Natural killer cell (primary cell): Measurements from ENCODE around the gene ELL3. TPM values are rescaled to one million over a fixed set of nuclear protein-coding genes. Genes with fewer than 3 reads are reported as not detected.
A peak's percentile ranks its signal among the peaks of the same experiment; 100 is the strongest.

Experiments
- ATAC-seq, 3 donors: fragments of 150-1000 bp in 2 of 3; fragments of 200-7000 bp in 1 of 3; cut with Tn5 transposase; 1 replicate in 1 of 3; 2 replicates in 2 of 3; pipeline ENCODE4 v1.10.0; 2021; ENCODE audit warnings: mild to moderate bottlenecking in 2 of 3, moderate library complexity in 2 of 3
- DNase-seq, 2 donors: peaks; one replicate each; pipeline versions ENCODE4 v3.0.0 to v3.0.0-alpha.2; 2013 to 2021; ENCODE audit warnings: mixed read lengths in 1 of 2
- H3K27ac ChIP-seq: one replicate; pipeline ENCODE4 v1.5.1; 2013; ENCODE audit warnings: mild to moderate bottlenecking, low read length
- H3K27me3 ChIP-seq: one replicate; pipeline ENCODE4 v1.6.1; 2013; ENCODE audit warnings: low read length; ENCODE audit not compliant: control insufficient read depth, insufficient read depth
- H3K36me3 ChIP-seq: one replicate; pipeline ENCODE4 v1.6.1; 2013; ENCODE audit warnings: low read length; ENCODE audit not compliant: control insufficient read depth, insufficient read depth
- H3K4me1 ChIP-seq: one replicate; pipeline ENCODE4 v1.6.1; 2013; ENCODE audit warnings: low read length; ENCODE audit not compliant: control insufficient read depth, insufficient read depth
- H3K4me3 ChIP-seq: one replicate; pipeline ENCODE4 v1.5.1; 2013; ENCODE audit warnings: low read length
- H3K9me3 ChIP-seq: one replicate; pipeline ENCODE4 v1.6.1; 2013; ENCODE audit warnings: low read length; ENCODE audit not compliant: control insufficient read depth, insufficient read depth
- H3K27ac Mint-ChIP-seq, 2 donors: one replicate each; pipeline ENCODE4 v1.8.0; 2022; ENCODE audit warnings: mild to moderate bottlenecking in 2 of 2, mixed read lengths in 2 of 2, moderate library complexity in 1 of 2
- H3K27me3 Mint-ChIP-seq, 2 donors: one replicate each; pipeline ENCODE4 v1.8.0; 2022; ENCODE audit warnings: low read depth in 2 of 2, mixed read lengths in 2 of 2
- H3K36me3 Mint-ChIP-seq: one replicate; pipeline ENCODE4 v1.8.0; 2022; ENCODE audit warnings: mixed read lengths
- H3K4me1 Mint-ChIP-seq, 2 donors: one replicate each; pipeline ENCODE4 v1.8.0; 2022; ENCODE audit warnings: mixed read lengths in 2 of 2
- H3K4me3 Mint-ChIP-seq: one replicate; pipeline ENCODE4 v1.8.0; 2022; ENCODE audit warnings: mild to moderate bottlenecking, moderate library complexity, mixed read lengths
- H3K9me3 Mint-ChIP-seq, 2 donors: one replicate each; pipeline ENCODE4 v1.8.0; 2022; ENCODE audit warnings: mixed read lengths in 2 of 2
- WGBS: methylation state at CpG from one replicate; pipeline ENCODE4 v1.1.7; 2013; ENCODE audit warnings: missing lambda C conversion rate; ENCODE audit not compliant: insufficient coverage; 5-methylcytosine and 5-hydroxymethylcytosine counted together
- intact Hi-C: fragments of 100-400 bp; cut with micrococcal nuclease; formaldehyde crosslinking; loops from one replicate; pipeline ENCODE4 v1.14.2; 2022
- total RNA-seq, 4 donors: library from RNA; stranded (reverse); fragments of 120-200 nt in 1 of 4; gene quantifications; one replicate each; pipeline versions ENCODE4 v1.2.3 to v1.2.4, GENCODE V29; 2013 to 2022
- TF ChIP-seq, protein P1 (sequence below): fragments of 200-600 bp; IDR thresholded peaks from one replicate; pipeline ENCODE4 v1.8.0; 2022; ENCODE audit warnings: antibody characterized with exemption

The ELL3 gene
- total RNA-seq, 3 donors from 2014 or later (not counting 1 experiment from before 2014, with no cell fraction given), result 0.82 to 0.88 TPM; not detected in 1

DNA sequence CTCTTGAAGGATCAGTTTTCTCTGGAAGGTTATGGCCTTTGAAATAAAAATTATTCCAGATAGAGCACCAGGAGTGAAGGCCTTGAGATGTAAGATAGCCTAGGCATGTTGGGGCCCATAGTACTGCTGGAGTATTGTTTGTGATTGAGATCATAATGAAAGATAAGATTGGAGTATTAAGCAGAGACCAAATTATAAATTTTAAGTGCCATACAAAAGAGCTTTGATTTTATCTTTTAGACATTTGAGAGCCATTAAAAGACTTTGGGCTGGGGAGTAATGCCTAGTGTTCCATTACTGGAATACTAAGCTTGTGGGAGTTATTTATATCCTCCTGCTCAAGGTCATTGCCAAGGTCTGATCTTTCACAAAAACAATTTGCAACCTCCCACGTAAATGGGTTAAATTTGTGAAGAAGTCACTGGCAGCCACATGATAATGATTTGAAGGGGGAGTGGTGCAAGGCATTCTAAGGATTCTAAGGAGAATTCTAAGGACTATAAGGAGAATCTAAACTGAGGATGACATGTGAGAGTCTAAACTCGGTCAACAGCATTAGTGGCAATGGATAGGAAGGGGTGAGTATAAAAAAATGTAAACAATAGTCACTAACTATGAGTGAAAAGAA lies 12.8 kb downstream of the ELL3 start:
- no peaks in the 10 kb centered on the region for H3K27me3 Mint-ChIP-seq
- peaks cover 11% of the 10 kb centered on the region for H3K36me3 Mint-ChIP-seq
- Histone ChIP-seq H3K36me3 (peaks cover 88% of the 10 kb centered on the region), H3K27me3 (no peaks in the 10 kb centered on the region), H3K4me3 (no peak overlapping the region), H3K27ac (no peak overlapping the region), H3K4me1 (no peaks in the 10 kb centered on the region), H3K9me3 (no peaks in the 10 kb centered on the region)
- 97% methylated on average over 2 of the region's 2 CpGs for WGBS
- no peaks in the 10 kb centered on the region for H3K9me3 Mint-ChIP-seq
- TF ChIP-seq, protein P1, sequence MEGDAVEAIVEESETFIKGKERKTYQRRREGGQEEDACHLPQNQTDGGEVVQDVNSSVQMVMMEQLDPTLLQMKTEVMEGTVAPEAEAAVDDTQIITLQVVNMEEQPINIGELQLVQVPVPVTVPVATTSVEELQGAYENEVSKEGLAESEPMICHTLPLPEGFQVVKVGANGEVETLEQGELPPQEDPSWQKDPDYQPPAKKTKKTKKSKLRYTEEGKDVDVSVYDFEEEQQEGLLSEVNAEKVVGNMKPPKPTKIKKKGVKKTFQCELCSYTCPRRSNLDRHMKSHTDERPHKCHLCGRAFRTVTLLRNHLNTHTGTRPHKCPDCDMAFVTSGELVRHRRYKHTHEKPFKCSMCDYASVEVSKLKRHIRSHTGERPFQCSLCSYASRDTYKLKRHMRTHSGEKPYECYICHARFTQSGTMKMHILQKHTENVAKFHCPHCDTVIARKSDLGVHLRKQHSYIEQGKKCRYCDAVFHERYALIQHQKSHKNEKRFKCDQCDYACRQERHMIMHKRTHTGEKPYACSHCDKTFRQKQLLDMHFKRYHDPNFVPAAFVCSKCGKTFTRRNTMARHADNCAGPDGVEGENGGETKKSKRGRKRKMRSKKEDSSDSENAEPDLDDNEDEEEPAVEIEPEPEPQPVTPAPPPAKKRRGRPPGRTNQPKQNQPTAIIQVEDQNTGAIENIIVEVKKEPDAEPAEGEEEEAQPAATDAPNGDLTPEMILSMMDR, result no peak
- H3K4me1 Mint-ChIP-seq, result peaks cover 8 to 15% of the 10 kb centered on the region in 2 donors
- DNase-seq (no peak), ATAC-seq (no peak)
- peak overlapping the region; percentile 51 to 65 for H3K27ac Mint-ChIP-seq
- no peak overlapping the region for H3K4me3 Mint-ChIP-seq
- intact Hi-C loops, result no loop called here

DNA sequence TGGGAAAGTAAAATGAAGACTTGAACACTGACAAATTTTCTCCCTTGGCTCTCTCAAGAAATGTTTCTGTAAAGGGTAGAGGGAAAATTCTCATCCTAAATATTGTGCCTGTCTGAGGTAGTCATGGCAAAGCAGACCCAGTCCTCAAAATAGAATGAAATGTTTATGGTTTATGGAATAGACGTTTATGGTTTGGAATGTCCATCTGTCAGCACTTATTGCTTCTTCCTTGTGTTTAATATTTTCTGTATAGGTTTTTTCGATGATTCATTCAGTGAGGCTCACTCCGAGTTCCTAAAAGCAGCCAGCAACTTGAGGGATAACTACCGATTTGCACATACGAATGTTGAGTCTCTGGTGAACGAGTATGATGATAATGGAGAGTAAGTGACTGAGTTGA lies 13.9 kb downstream of the ELL3 start:
- H3K4me3 Mint-ChIP-seq, result no peak overlapping the region
- no peak for DNase-seq
- peak overlapping the region in 1 of 2 donors; percentile 65 for H3K27ac Mint-ChIP-seq
- TF ChIP-seq, protein P1, result no peak
- H3K9me3 Mint-ChIP-seq, result no peaks in the 10 kb centered on the region
- H3K27ac ChIP-seq, result no peak overlapping the region
- H3K27me3 ChIP-seq, result no peaks in the 10 kb centered on the region
- ATAC-seq, result no peak
- H3K27me3 Mint-ChIP-seq, result no peaks in the 10 kb centered on the region
- peaks cover 85% of the 10 kb centered on the region for H3K36me3 ChIP-seq
- no peak overlapping the region for H3K4me3 ChIP-seq
- H3K36me3 Mint-ChIP-seq, result peaks cover 11% of the 10 kb centered on the region
- H3K9me3 ChIP-seq, result no peaks in the 10 kb centered on the region
- intact Hi-C loops, result no loop called here
- WGBS, result 93% methylated on average over 6 of the region's 6 CpGs
- peaks cover 8 to 15% of the 10 kb centered on the region in 2 donors for H3K4me1 Mint-ChIP-seq
- no peaks in the 10 kb centered on the region for H3K4me1 ChIP-seq

DNA sequence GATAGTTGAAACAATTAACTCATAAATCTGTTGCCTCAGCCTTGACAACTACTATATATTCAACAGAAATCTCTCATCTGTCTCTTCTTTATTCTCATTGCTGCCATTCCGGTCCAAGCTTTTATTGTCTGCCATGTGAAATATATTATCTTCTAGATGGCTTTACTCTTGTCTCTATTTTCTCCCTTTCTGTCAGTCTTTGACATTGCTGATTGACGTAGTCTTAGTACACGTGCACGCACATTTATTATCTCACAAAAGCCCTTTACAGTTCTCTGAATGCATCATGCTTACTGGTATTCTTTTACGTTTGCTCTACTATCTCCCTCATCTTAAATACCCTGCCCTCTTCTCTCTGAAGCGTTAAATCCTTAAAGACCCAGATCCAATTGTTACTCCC lies 24.9 kb downstream of the ELL3 start:
- intact Hi-C loops, result no loop called here
- Mint-ChIP-seq H3K27me3 (no peaks in the 10 kb centered on the region), H3K4me3 (peak overlapping the region; percentile 79), H3K9me3 (no peaks in the 10 kb centered on the region), H3K27ac (peak overlapping the region; percentile 96 to 99), H3K4me1 (peaks cover 42 to 52% of the 10 kb centered on the region in 2 donors), H3K36me3 (peaks cover 4% of the 10 kb centered on the region)
- H3K4me1 ChIP-seq, result peaks cover 41% of the 10 kb centered on the region
- TF ChIP-seq, protein P1, result no peak
- no peak for DNase-seq
- no peak for ATAC-seq
- no peak overlapping the region for H3K4me3 ChIP-seq
- H3K9me3 ChIP-seq, result no peaks in the 10 kb centered on the region
- H3K36me3 ChIP-seq, result peaks cover 35% of the 10 kb centered on the region
- H3K27me3 ChIP-seq, result no peaks in the 10 kb centered on the region
- H3K27ac ChIP-seq, result no peak overlapping the region
- 81% methylated on average over 5 of the region's 6 CpGs for WGBS
